Gastroesophageal sphincter (tissue), 3 donors: ENCODE data around the gene SPATA25.

ENCODE experiments used
- CTCF ChIP-seq, 4 experiments: fragments of 200-600 bp in 2 of 4; fragments of 450-650 bp in 2 of 4; sonication (generic) in 1 of 4; IDR thresholded peaks; one replicate each; pipeline ENCODE4 v1.5.1; 2017 to 2019; ENCODE audit warnings: antibody characterized with exemption in 4 of 4, mild to moderate bottlenecking in 2 of 4, moderate library complexity in 2 of 4
- EP300 ChIP-seq: sonication (generic); formaldehyde crosslinking; IDR thresholded peaks from one replicate; pipeline ENCODE4 v1.6.1; 2017; ENCODE audit warnings: antibody characterized with exemption, mild to moderate bottlenecking
- POLR2A ChIP-seq, 2 donors: fragments of 450-650 bp; IDR thresholded peaks; one replicate each; pipeline ENCODE4 v1.6.1; 2017; ENCODE audit warnings: antibody characterized with exemption in 2 of 2, mild to moderate bottlenecking in 2 of 2, moderate library complexity in 1 of 2

GRCh38 chr20:45850926-45851325, 36.5 kb downstream of the SPATA25 start:
- TF ChIP-seq EP300, result no peak
- TF ChIP-seq CTCF (IDR thresholded peaks at IDR 0.05), result no peak
- no peak for TF ChIP-seq POLR2A (IDR thresholded peaks at IDR 0.05)
